GM12878 (cell line): Measurements from ENCODE around the gene ATP8B1.

Experiments
- BRCA1 ChIP-seq: IDR thresholded peaks from 2 replicates; pipeline ENCODE4 v1.6.1; 2011; ENCODE audit warnings: low read depth, low read length, improper control_type of control experiment
- POLR2A ChIP-seq: IDR thresholded peaks from 2 replicates; pipeline ENCODE4 v1.6.1; 2011; ENCODE audit warnings: low read depth, mild to moderate bottlenecking, low read length
- TF ChIP-seq, protein P1 (sequence below), 3 experiments: IDR thresholded peaks in 2 of 3; conservative IDR thresholded peaks in 1 of 3; 2 replicates each; pipeline ENCODE4 v1.5.1; 2011; ENCODE audit warnings: low read depth in 3 of 3, low read length in 3 of 3, mild to moderate bottlenecking in 3 of 3, control low read depth in 2 of 3, moderate library complexity in 2 of 3, inconsistent platforms in 1 of 3, mixed read lengths in 1 of 3; ENCODE audit not compliant: control insufficient read depth in 2 of 3, insufficient read depth in 1 of 3; ENCODE audit errors: extremely low read depth in 1 of 3

DNA sequence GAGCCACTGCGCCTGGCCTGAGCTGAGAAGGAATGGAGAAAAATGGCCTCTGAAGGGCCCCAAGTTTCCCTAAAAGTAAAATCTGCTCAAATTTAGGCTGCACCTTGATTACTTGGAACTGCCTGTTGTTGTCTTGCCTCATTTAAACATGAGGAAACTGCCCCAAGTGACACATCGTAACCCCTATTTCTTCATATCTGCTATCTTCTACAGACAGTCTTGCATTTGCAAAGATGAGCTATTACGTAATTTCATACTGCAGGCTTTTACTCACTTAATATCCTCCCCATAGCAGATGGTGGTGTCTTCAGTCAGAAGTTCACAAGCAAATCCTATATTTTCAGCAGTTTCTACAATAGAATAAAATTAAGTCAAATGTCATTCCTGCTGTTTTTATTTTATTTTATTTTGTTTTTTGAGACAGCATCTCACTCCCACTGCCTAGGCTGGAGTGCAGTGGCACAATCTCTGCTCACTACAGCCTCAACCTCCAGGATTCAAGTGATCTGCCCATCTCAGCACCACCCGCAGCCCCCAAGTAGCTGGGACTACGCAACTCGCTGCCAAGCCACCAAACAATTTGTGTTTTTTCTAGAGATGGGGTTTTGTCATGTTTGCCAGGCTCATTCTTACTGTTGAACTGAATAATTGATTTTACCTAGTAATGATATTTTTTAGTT lies 136.2 kb downstream of the ATP8B1 start:
- TF ChIP-seq, protein P1, sequence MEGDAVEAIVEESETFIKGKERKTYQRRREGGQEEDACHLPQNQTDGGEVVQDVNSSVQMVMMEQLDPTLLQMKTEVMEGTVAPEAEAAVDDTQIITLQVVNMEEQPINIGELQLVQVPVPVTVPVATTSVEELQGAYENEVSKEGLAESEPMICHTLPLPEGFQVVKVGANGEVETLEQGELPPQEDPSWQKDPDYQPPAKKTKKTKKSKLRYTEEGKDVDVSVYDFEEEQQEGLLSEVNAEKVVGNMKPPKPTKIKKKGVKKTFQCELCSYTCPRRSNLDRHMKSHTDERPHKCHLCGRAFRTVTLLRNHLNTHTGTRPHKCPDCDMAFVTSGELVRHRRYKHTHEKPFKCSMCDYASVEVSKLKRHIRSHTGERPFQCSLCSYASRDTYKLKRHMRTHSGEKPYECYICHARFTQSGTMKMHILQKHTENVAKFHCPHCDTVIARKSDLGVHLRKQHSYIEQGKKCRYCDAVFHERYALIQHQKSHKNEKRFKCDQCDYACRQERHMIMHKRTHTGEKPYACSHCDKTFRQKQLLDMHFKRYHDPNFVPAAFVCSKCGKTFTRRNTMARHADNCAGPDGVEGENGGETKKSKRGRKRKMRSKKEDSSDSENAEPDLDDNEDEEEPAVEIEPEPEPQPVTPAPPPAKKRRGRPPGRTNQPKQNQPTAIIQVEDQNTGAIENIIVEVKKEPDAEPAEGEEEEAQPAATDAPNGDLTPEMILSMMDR (IDR thresholded peaks at IDR 0.05 in 2 of 3, conservative IDR thresholded peaks at IDR 0.05 in 1 of 3; ENCODE audit: control insufficient read depth in 2 of 3, extremely low read depth in 1 of 3, insufficient read depth in 1 of 3, low read depth in 3 of 3, low read length in 3 of 3) = no peak
- TF ChIP-seq POLR2A = no peak
- no peak for TF ChIP-seq BRCA1
